HepG2 (cell line): ENCODE results near the gene MRPL50. TPM values are rescaled to one million over a fixed set of nuclear protein-coding genes. Genes with fewer than 3 reads are reported as not detected.

Source experiments
- FOSL2 ChIP-seq: sonication (generic); formaldehyde crosslinking; IDR thresholded peaks from 2 replicates; pipeline ENCODE4 v1.4.0; 2020; ENCODE audit warnings: missing genetic modification reagents
- HNF4A ChIP-seq: sonication (generic); formaldehyde crosslinking; IDR thresholded peaks from 2 replicates; pipeline ENCODE4 v1.4.0; 2020; ENCODE audit warnings: missing genetic modification reagents
- KDM2A ChIP-seq: sonication (generic); formaldehyde crosslinking; IDR thresholded peaks from 2 replicates; pipeline ENCODE4 v1.4.0; 2020; ENCODE audit warnings: low read depth, missing genetic modification reagents, borderline replicate concordance
- KDM3A ChIP-seq: IDR thresholded peaks from 2 replicates; pipeline ENCODE4 v1.6.1; 2018; ENCODE audit warnings: low read depth, missing compliant biosample characterization
- NCOA2 ChIP-seq: sonication (generic); formaldehyde crosslinking; IDR thresholded peaks from 2 replicates; pipeline ENCODE4 v1.8.0; 2022; ENCODE audit warnings: inconsistent platforms
- POLR2AphosphoS2 ChIP-seq: IDR thresholded peaks from 2 replicates; pipeline ENCODE4 v1.6.1; 2011; ENCODE audit warnings: low read depth, low read length, improper control_type of control experiment
- SP140L ChIP-seq: sonication (generic); formaldehyde crosslinking; IDR thresholded peaks from 2 replicates; pipeline ENCODE4 v1.4.0; 2020; ENCODE audit warnings: missing genetic modification reagents, borderline replicate concordance
- ZFP36L2 ChIP-seq: sonication (generic); formaldehyde crosslinking; IDR thresholded peaks from 2 replicates; pipeline ENCODE4 v1.4.0; 2020; ENCODE audit warnings: missing genetic modification reagents
- ZNF17 ChIP-seq: sonication (generic); formaldehyde crosslinking; IDR thresholded peaks from 2 replicates; pipeline ENCODE4 v1.5.0; 2020; ENCODE audit warnings: mild to moderate bottlenecking, missing genetic modification reagents
- ZNF205 ChIP-seq: IDR thresholded peaks from 2 replicates; pipeline ENCODE4 v1.6.1; 2018; ENCODE audit warnings: missing biosample characterization, missing genetic modification reagents
- ZNF44 ChIP-seq: sonication (generic); formaldehyde crosslinking; IDR thresholded peaks from 2 replicates; pipeline ENCODE4 v1.5.1; 2020; ENCODE audit warnings: mild to moderate bottlenecking, missing genetic modification reagents
- ZNF547 ChIP-seq: sonication (generic); formaldehyde crosslinking; IDR thresholded peaks from 2 replicates; pipeline ENCODE4 v1.5.1; 2020; ENCODE audit warnings: mild to moderate bottlenecking, missing genetic modification reagents
- polyA plus RNA-seq, 8 experiments: library from polyadenylated mRNA; depleted of rRNA in 3 of 8; stranded (reverse) in 7 of 8; unstranded in 1 of 8; fragments of >200 nt; fragmentation: Illumina TruSeq in 4 of 8; extraction: Trizol in 4 of 8; gene quantifications; 2 replicates each; pipeline versions ENCODE4 v1.2.1 to v1.2.3, GENCODE V29; 2011 to 2016; ENCODE audit warnings: low read depth in 4 of 8, missing spikeins in 1 of 8, mixed read lengths in 1 of 8; ENCODE audit not compliant: insufficient read depth in 1 of 8
- total RNA-seq, 5 experiments: library from RNA; depleted of rRNA; stranded (reverse); fragments of >200 nt; fragmentation: Illumina TruSeq; extraction: Trizol; gene quantifications; 2 replicates each; pipeline ENCODE4 v1.2.3, GENCODE V29; 2016; ENCODE audit warnings: low read depth in 1 of 5
- TF ChIP-seq, protein P1 (sequence below): sonication (generic); formaldehyde crosslinking; IDR thresholded peaks from 2 replicates; pipeline ENCODE4 v1.5.0; 2020; ENCODE audit warnings: missing genetic modification reagents
- TF ChIP-seq, protein P2 (sequence below): sonication (generic); formaldehyde crosslinking; IDR thresholded peaks from 2 replicates; pipeline ENCODE4 v1.5.1; 2020; ENCODE audit warnings: missing genetic modification reagents, mild to moderate bottlenecking, borderline replicate concordance
- TF ChIP-seq, protein P3 (sequence below): sonication (generic); formaldehyde crosslinking; IDR thresholded peaks from 2 replicates; pipeline ENCODE4 v1.8.1; 2023; ENCODE audit warnings: mild to moderate bottlenecking, missing genetic modification reagents
- TF ChIP-seq, protein P4 (sequence below): sonication (generic); formaldehyde crosslinking; IDR thresholded peaks from 2 replicates; pipeline ENCODE4 v1.4.0; 2020; ENCODE audit warnings: missing genetic modification reagents

The MRPL50 gene
- total and polyA plus RNA-seq, 2 of the 13 experiments (the other 11 are each of a cell fraction or from before 2014, with no cell fraction given), result 37.1 to 70.0 TPM

DNA sequence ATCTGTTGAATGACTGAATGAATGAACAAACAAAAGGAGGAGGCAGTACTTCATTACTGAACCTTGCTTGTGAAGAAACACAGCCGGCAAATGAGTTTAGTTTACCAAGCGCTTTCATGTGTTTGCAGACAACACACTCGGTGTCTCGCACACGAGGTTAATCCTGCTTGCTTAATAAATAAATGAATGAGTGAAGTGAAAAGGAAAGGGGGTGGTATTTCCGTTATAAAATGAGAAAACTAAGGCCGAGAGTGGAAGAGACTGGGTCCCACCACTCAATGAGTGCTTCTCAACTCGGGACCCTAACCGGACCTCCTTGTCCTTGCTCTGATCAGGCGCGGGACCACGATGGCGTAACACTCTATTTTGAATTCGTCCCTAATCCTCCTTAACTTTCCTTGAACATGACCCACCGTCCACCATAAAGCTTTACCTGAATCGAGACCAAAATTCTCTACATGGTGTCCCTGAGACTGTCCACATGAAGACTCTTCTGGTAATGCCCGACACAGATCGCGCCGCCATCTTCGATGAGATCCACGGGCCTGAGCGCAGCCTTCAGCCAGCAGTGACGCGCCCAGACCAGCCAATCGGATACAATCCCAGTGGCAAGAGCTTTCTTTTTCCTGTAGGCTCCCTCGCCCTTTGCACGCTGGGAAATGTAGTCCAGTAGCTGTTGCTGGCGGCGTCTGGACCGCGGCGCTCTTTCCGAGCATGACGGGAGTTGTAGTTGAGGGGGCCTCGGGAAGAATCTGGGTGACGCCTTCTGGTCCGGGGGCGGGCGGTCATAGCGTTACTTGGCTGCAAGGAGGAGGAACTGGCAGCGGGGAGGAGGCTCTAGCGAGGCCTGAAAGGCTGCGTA lies at the start of gene MRPL50, which contains the start of gene ZNF189 (continued):
- TF ChIP-seq ZNF547 (CRISPR knock-in tag) (peak; percentile 76), ZNF44 (CRISPR knock-in tag) (no peak), ZNF17 (CRISPR knock-in tag) (0 out of 2 replicates have a peak, but pooled peaks have one; percentile 6), POLR2AphosphoS2 (peak; percentile 94), KDM2A (peak; percentile 89), FOSL2 (CRISPR knock-in tag) (peak; percentile 67), KDM3A (CRISPR knock-in tag) (no peak; the same call in 1 of the 2 replicates), SP140L (CRISPR knock-in tag) (peak; percentile 72; the same call in 1 of the 2 replicates), ZNF205 (CRISPR knock-in tag) (peak; percentile 47; the same call in 1 of the 2 replicates), HNF4A (CRISPR knock-in tag) (no peak; the same call in 1 of the 2 replicates), ZFP36L2 (CRISPR knock-in tag) (no peak), NCOA2 (CRISPR knock-in tag) (peak; percentile 51)
- TF ChIP-seq, protein P1, sequence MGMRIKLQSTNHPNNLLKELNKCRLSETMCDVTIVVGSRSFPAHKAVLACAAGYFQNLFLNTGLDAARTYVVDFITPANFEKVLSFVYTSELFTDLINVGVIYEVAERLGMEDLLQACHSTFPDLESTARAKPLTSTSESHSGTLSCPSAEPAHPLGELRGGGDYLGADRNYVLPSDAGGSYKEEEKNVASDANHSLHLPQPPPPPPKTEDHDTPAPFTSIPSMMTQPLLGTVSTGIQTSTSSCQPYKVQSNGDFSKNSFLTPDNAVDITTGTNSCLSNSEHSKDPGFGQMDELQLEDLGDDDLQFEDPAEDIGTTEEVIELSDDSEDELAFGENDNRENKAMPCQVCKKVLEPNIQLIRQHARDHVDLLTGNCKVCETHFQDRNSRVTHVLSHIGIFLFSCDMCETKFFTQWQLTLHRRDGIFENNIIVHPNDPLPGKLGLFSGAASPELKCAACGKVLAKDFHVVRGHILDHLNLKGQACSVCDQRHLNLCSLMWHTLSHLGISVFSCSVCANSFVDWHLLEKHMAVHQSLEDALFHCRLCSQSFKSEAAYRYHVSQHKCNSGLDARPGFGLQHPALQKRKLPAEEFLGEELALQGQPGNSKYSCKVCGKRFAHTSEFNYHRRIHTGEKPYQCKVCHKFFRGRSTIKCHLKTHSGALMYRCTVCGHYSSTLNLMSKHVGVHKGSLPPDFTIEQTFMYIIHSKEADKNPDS (CRISPR knock-in tag), result no peak
- TF ChIP-seq, protein P2, sequence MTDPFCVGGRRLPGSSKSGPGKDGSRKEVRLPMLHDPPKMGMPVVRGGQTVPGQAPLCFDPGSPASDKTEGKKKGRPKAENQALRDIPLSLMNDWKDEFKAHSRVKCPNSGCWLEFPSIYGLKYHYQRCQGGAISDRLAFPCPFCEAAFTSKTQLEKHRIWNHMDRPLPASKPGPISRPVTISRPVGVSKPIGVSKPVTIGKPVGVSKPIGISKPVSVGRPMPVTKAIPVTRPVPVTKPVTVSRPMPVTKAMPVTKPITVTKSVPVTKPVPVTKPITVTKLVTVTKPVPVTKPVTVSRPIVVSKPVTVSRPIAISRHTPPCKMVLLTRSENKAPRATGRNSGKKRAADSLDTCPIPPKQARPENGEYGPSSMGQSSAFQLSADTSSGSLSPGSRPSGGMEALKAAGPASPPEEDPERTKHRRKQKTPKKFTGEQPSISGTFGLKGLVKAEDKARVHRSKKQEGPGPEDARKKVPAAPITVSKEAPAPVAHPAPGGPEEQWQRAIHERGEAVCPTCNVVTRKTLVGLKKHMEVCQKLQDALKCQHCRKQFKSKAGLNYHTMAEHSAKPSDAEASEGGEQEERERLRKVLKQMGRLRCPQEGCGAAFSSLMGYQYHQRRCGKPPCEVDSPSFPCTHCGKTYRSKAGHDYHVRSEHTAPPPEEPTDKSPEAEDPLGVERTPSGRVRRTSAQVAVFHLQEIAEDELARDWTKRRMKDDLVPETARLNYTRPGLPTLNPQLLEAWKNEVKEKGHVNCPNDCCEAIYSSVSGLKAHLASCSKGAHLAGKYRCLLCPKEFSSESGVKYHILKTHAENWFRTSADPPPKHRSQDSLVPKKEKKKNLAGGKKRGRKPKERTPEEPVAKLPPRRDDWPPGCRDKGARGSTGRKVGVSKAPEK (CRISPR knock-in tag), result no peak
- TF ChIP-seq, protein P3, sequence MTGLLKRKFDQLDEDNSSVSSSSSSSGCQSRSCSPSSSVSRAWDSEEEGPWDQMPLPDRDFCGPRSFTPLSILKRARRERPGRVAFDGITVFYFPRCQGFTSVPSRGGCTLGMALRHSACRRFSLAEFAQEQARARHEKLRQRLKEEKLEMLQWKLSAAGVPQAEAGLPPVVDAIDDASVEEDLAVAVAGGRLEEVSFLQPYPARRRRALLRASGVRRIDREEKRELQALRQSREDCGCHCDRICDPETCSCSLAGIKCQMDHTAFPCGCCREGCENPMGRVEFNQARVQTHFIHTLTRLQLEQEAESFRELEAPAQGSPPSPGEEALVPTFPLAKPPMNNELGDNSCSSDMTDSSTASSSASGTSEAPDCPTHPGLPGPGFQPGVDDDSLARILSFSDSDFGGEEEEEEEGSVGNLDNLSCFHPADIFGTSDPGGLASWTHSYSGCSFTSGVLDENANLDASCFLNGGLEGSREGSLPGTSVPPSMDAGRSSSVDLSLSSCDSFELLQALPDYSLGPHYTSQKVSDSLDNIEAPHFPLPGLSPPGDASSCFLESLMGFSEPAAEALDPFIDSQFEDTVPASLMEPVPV (CRISPR knock-in tag), result peak; percentile 92
- TF ChIP-seq, protein P4, sequence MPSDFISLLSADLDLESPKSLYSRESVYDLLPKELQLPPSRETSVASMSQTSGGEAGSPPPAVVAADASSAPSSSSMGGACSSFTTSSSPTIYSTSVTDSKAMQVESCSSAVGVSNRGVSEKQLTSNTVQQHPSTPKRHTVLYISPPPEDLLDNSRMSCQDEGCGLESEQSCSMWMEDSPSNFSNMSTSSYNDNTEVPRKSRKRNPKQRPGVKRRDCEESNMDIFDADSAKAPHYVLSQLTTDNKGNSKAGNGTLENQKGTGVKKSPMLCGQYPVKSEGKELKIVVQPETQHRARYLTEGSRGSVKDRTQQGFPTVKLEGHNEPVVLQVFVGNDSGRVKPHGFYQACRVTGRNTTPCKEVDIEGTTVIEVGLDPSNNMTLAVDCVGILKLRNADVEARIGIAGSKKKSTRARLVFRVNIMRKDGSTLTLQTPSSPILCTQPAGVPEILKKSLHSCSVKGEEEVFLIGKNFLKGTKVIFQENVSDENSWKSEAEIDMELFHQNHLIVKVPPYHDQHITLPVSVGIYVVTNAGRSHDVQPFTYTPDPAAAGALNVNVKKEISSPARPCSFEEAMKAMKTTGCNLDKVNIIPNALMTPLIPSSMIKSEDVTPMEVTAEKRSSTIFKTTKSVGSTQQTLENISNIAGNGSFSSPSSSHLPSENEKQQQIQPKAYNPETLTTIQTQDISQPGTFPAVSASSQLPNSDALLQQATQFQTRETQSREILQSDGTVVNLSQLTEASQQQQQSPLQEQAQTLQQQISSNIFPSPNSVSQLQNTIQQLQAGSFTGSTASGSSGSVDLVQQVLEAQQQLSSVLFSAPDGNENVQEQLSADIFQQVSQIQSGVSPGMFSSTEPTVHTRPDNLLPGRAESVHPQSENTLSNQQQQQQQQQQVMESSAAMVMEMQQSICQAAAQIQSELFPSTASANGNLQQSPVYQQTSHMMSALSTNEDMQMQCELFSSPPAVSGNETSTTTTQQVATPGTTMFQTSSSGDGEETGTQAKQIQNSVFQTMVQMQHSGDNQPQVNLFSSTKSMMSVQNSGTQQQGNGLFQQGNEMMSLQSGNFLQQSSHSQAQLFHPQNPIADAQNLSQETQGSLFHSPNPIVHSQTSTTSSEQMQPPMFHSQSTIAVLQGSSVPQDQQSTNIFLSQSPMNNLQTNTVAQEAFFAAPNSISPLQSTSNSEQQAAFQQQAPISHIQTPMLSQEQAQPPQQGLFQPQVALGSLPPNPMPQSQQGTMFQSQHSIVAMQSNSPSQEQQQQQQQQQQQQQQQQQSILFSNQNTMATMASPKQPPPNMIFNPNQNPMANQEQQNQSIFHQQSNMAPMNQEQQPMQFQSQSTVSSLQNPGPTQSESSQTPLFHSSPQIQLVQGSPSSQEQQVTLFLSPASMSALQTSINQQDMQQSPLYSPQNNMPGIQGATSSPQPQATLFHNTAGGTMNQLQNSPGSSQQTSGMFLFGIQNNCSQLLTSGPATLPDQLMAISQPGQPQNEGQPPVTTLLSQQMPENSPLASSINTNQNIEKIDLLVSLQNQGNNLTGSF (CRISPR knock-in tag), result no peak
